Endothelial cell of umbilical vein (primary cell): ENCODE data around the gene PKD1L1.

Source experiments
- EZH2 ChIP-seq: IDR thresholded peaks from 2 replicates; pipeline ENCODE4 v1.6.1; 2012; ENCODE audit warnings: borderline replicate concordance, low read depth, mild to moderate bottlenecking, moderate library complexity, low read length, inconsistent platforms; ENCODE audit not compliant: severe bottlenecking
- POLR2A ChIP-seq: IDR thresholded peaks from 2 replicates; pipeline ENCODE4 v1.6.1; 2012; ENCODE audit warnings: low read depth, mild to moderate bottlenecking, control low read depth, low read length
- POLR2AphosphoS5 ChIP-seq: IDR thresholded peaks from 2 replicates; pipeline ENCODE4 v1.6.1; 2012; ENCODE audit warnings: low read depth, mild to moderate bottlenecking, control low read depth, low read length, moderate library complexity; ENCODE audit not compliant: insufficient read depth
- TF ChIP-seq, protein P1 (sequence below), 2 donors: IDR thresholded peaks; 1 replicate in 1 of 2; 2 replicates in 1 of 2; pipeline ENCODE4 v1.5.1; 2011; ENCODE audit warnings: low read length in 2 of 2, mild to moderate bottlenecking in 2 of 2, moderate library complexity in 2 of 2, control low read depth in 1 of 2, inconsistent platforms in 1 of 2, low read depth in 1 of 2; ENCODE audit not compliant: insufficient read depth in 1 of 2; ENCODE audit errors: extremely low read depth in 1 of 2

DNA sequence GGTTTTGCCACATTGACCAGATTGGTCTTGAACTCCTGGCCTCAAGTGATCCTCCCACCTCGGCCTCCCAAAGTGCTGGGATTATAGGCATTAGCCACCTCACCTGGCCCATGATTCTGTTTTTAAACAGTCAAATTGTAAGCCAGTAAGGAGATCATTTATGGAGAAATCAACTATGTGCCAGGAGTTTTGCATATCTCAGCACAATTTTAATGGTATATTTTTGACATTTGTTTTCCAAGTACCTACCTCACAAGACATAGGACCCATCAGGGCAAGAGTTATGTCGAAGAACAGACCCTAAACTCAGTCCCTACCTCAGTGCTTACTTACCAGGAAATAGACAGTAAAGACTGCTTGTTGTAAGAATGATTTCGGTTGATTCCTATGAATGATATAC, 193.0 kb downstream of the PKD1L1 start:
- TF ChIP-seq, protein P1, sequence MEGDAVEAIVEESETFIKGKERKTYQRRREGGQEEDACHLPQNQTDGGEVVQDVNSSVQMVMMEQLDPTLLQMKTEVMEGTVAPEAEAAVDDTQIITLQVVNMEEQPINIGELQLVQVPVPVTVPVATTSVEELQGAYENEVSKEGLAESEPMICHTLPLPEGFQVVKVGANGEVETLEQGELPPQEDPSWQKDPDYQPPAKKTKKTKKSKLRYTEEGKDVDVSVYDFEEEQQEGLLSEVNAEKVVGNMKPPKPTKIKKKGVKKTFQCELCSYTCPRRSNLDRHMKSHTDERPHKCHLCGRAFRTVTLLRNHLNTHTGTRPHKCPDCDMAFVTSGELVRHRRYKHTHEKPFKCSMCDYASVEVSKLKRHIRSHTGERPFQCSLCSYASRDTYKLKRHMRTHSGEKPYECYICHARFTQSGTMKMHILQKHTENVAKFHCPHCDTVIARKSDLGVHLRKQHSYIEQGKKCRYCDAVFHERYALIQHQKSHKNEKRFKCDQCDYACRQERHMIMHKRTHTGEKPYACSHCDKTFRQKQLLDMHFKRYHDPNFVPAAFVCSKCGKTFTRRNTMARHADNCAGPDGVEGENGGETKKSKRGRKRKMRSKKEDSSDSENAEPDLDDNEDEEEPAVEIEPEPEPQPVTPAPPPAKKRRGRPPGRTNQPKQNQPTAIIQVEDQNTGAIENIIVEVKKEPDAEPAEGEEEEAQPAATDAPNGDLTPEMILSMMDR (IDR thresholded peaks at IDR 0.05; ENCODE audit: extremely low read depth in 1 of 2, insufficient read depth in 1 of 2, low read depth in 1 of 2, low read length in 2 of 2), result no peak
- TF ChIP-seq EZH2 (no peak), POLR2A (no peak), POLR2AphosphoS5 (no peak)
